ENCODE measurements around the gene RALGPS2.

Gene RALGPS2

GRCh38 chr1:178724728-178725465, at the start of gene RALGPS2:
TSS of gene RALGPS2 (plus strand) at chr1:178725244. CDS start at chr1:178776765, 51,521 bp downstream.
- peak; percentile 65 for DNase-seq (ENCODE audit: low read depth)

- DNase-seq (ENCODE audit: low read depth) = no peak
These were observed 45.8 kb upstream of the RALGPS2 start for GRCh38 chr1:178679237-178679636.

- no peak for DNase-seq (ENCODE audit: low read depth)
These were observed 42.6 kb upstream of the RALGPS2 start for GRCh38 chr1:178682429-178682828.

GRCh38 chr1:178682886-178683285, 42.2 kb upstream of the RALGPS2 start:
- DNase-seq (ENCODE audit: low read depth) = no peak

- DNase-seq (ENCODE audit: low read depth) = no peak
These were observed 41.8 kb upstream of the RALGPS2 start for GRCh38 chr1:178683291-178683690.

GRCh38 chr1:178684111-178684510, 40.9 kb upstream of the RALGPS2 start:
- no peak for DNase-seq (ENCODE audit: low read depth)

- peak; percentile 91 for DNase-seq (ENCODE audit: low read depth)
These were observed 40.5 kb upstream of the RALGPS2 start for GRCh38 chr1:178684542-178685000.

GRCh38 chr1:178686407-178686806, 38.6 kb upstream of the RALGPS2 start:
- no peak for DNase-seq (ENCODE audit: low read depth)

GRCh38 chr1:178688244-178688643, 36.8 kb upstream of the RALGPS2 start:
- peak; percentile 82 for DNase-seq (ENCODE audit: low read depth)

GRCh38 chr1:178689769-178690168, 35.3 kb upstream of the RALGPS2 start:
- DNase-seq (ENCODE audit: low read depth) = no peak

GRCh38 chr1:178690496-178690895, 34.5 kb upstream of the RALGPS2 start:
- DNase-seq (ENCODE audit: low read depth) = no peak

- DNase-seq (ENCODE audit: low read depth) = no peak
These were observed 32.3 kb upstream of the RALGPS2 start for GRCh38 chr1:178692564-178693327.

- no peak for DNase-seq (ENCODE audit: low read depth)
These were observed 31.7 kb upstream of the RALGPS2 start for GRCh38 chr1:178693366-178693765.

- DNase-seq (ENCODE audit: low read depth) = no peak
These were observed 30.0 kb upstream of the RALGPS2 start for GRCh38 chr1:178694923-178695525.

- no peak for DNase-seq (ENCODE audit: low read depth)
These were observed 22.9 kb upstream of the RALGPS2 start for GRCh38 chr1:178702146-178702545.

- DNase-seq (ENCODE audit: low read depth) = no peak
These were observed 20.2 kb upstream of the RALGPS2 start for GRCh38 chr1:178704833-178705232.

GRCh38 chr1:178706432-178706831, 18.6 kb upstream of the RALGPS2 start:
- peak; percentile 51 for DNase-seq (ENCODE audit: low read depth)

- no peak for DNase-seq (ENCODE audit: low read depth)
These were observed 11.8 kb upstream of the RALGPS2 start for GRCh38 chr1:178713259-178713658.

GRCh38 chr1:178714453-178714852, 10.6 kb upstream of the RALGPS2 start:
- no peak for DNase-seq (ENCODE audit: low read depth)

GRCh38 chr1:178716111-178716510, 8.9 kb upstream of the RALGPS2 start:
- DNase-seq (ENCODE audit: low read depth) = no peak

- no peak for DNase-seq (ENCODE audit: low read depth)
These were observed 6.5 kb upstream of the RALGPS2 start for GRCh38 chr1:178718520-178718919.

- no peak for DNase-seq (ENCODE audit: low read depth)
These were observed 1.5 kb upstream of the RALGPS2 start for GRCh38 chr1:178723546-178723945.

GRCh38 chr1:178724376-178724727, 692 bp upstream of the RALGPS2 start:
- DNase-seq (ENCODE audit: low read depth) = no peak

Measured in stromal cell of bone marrow (primary cell).